NT2/D1 (cell line): ENCODE results near the gene MGST3.

Source experiments
- SUZ12 ChIP-seq: IDR thresholded peaks from 2 replicates; pipeline ENCODE4 v1.6.1; 2011; ENCODE audit not compliant: insufficient read length, insufficient read depth; ENCODE audit errors: extremely low read depth
- YY1 ChIP-seq: IDR thresholded peaks from 2 replicates; pipeline ENCODE4 v1.6.1; 2011; ENCODE audit not compliant: insufficient read length, insufficient read depth

- TF ChIP-seq YY1 = no peak
- TF ChIP-seq SUZ12 = no peak
Measured at GRCh38 chr1:165696625-165697100, 65.6 kb downstream of the MGST3 start.
